ENCODE measurements around the gene TP53AIP1. TPM values are rescaled to one million over a fixed set of nuclear protein-coding genes. Genes with fewer than 3 reads are reported as not detected.

Gene TP53AIP1
- polyA plus RNA-seq, 12 donors: 0.09 to 7.4 (median 0.32) TPM; not detected in 4

GRCh38 chr11:128943428-128943976, 831 bp upstream of the TP53AIP1 start:
- no peak for DNase-seq

GRCh38 chr11:128942272-128942612, 429 bp downstream of the TP53AIP1 start:
- no peak for DNase-seq

- DNase-seq: no peak
These were observed 949 bp downstream of the TP53AIP1 start for GRCh38 chr11:128941573-128942271.

- DNase-seq: no peak
These were observed 1.6 kb downstream of the TP53AIP1 start for GRCh38 chr11:128941110-128941509.

- DNase-seq: no peak
These were observed 2.1 kb downstream of the TP53AIP1 start for GRCh38 chr11:128940603-128941002.

GRCh38 chr11:128940156-128940555, 2.5 kb downstream of the TP53AIP1 start:
- no peak for DNase-seq

GRCh38 chr11:128939591-128939990, 3.1 kb downstream of the TP53AIP1 start:
- DNase-seq: no peak

GRCh38 chr11:128938156-128938885, 4.3 kb downstream of the TP53AIP1 start:
- no peak for DNase-seq

- DNase-seq: no peak
These were observed 5.2 kb downstream of the TP53AIP1 start for GRCh38 chr11:128937480-128937879.

GRCh38 chr11:128936606-128937251, 5.9 kb downstream of the TP53AIP1 start:
- no peak for DNase-seq

GRCh38 chr11:128934926-128935325, 7.7 kb downstream of the TP53AIP1 start:
- DNase-seq: no peak

- DNase-seq: no peak
These were observed 8.3 kb downstream of the TP53AIP1 start for GRCh38 chr11:128934351-128934750.

- no peak for DNase-seq
These were observed 9.0 kb downstream of the TP53AIP1 start for GRCh38 chr11:128933481-128934178.

GRCh38 chr11:128931668-128932067, 11.0 kb downstream of the TP53AIP1 start:
- no peak for DNase-seq

GRCh38 chr11:128931066-128931465, 11.6 kb downstream of the TP53AIP1 start:
- no peak for DNase-seq

- DNase-seq: no peak
These were observed 12.7 kb downstream of the TP53AIP1 start for GRCh38 chr11:128929991-128930390.

GRCh38 chr11:128929468-128929867, 13.2 kb downstream of the TP53AIP1 start:
- DNase-seq: no peak

GRCh38 chr11:128928400-128928799, 14.3 kb downstream of the TP53AIP1 start:
- DNase-seq: no peak

GRCh38 chr11:128927683-128928336, 14.9 kb downstream of the TP53AIP1 start:
- no peak for DNase-seq

GRCh38 chr11:128927108-128927461, 15.6 kb downstream of the TP53AIP1 start:
- no peak for DNase-seq

GRCh38 chr11:128926437-128927107, 16.1 kb downstream of the TP53AIP1 start:
- no peak for DNase-seq

All from muscle of arm (tissue), 12 donors.